ENCODE results near the gene ANAPC5.
"Not testable (repeated sequence)": the region's sequence is repeated elsewhere in the genome, so short reads cannot be mapped to it uniquely, and the experiment has no call there.

- TF ChIP-seq CTCF (IDR thresholded peaks at IDR 0.05; ENCODE audit: insufficient read depth, low read depth, low read length); EZH2 (IDR thresholded peaks at IDR 0.05; ENCODE audit: insufficient read depth, low read length): not testable (repeated sequence)
These were observed 71.7 kb downstream of the ANAPC5 start for GRCh38 chr12:121280531-121280930.
